AG09309 (cell line): Measurements from ENCODE around the gene LDLRAD2.
A peak's percentile ranks its signal among the peaks of the same experiment; 100 is the strongest.

Experiments used
- DNase-seq: peaks from one replicate; pipeline ENCODE4 v3.0.0-alpha.2; 2010; ENCODE audit warnings: low read depth
- H3K4me3 ChIP-seq: 2 replicates; pipeline ENCODE4 v1.5.1; 2011; ENCODE audit warnings: mild to moderate bottlenecking, low read depth, low read length, moderate library complexity; ENCODE audit not compliant: control insufficient read depth
- CTCF ChIP-seq: IDR thresholded peaks from 2 replicates; pipeline ENCODE4 v1.5.1; 2011; ENCODE audit warnings: mild to moderate bottlenecking, low read depth, low read length, inconsistent platforms; ENCODE audit not compliant: insufficient read depth, control insufficient read depth; ENCODE audit errors: missing control alignments

The LDLRAD2 gene

GRCh38 chr1:21778405-21778727, 33.7 kb upstream of the LDLRAD2 start:
- no peak overlapping the region for H3K4me3 ChIP-seq
- no peak for DNase-seq
- TF ChIP-seq CTCF, result no peak

GRCh38 chr1:21779613-21780521, 32.2 kb upstream of the LDLRAD2 start:
- no peak for DNase-seq
- H3K4me3 ChIP-seq, result no peak overlapping the region
- TF ChIP-seq CTCF, result no peak

GRCh38 chr1:21781815-21782348, 30.2 kb upstream of the LDLRAD2 start:
- no peak for DNase-seq
- peak overlapping the region; percentile 98 for H3K4me3 ChIP-seq
- TF ChIP-seq CTCF, result no peak

- TF ChIP-seq CTCF, result peak; percentile 42
- DNase-seq, result no peak
- H3K4me3 ChIP-seq, result peak overlapping the region; percentile 98
Observed at GRCh38 chr1:21782349-21782867, 29.7 kb upstream of the LDLRAD2 start.

- peak; percentile 85 for DNase-seq
- H3K4me3 ChIP-seq, result peak within 1 kb of the TSS; percentile 98
Observed at GRCh38 chr1:21782868-21783678, 29.0 kb upstream of the LDLRAD2 start, which contains the start of gene USP48. Gene USP48, minus strand, starts transcription at chr1:21783149. Its CDS starts 192 bp downstream, at chr1:21782957.

More at GRCh38 chr1:21782868-21783678, 29.0 kb upstream of the LDLRAD2 start, which contains the start of gene USP48:
- TF ChIP-seq CTCF, result no peak
